Neural crest cell (in vitro differentiated cells): ENCODE data around the gene SF3A2. TPM values are rescaled to one million over a fixed set of nuclear protein-coding genes. Genes with fewer than 3 reads are reported as not detected.

Source experiments
- DNase-seq: peaks from one replicate; pipeline ENCODE4 v3.0.0; 2021; ENCODE audit warnings: low read depth, mixed read lengths, low spot score
- H3K27ac Mint-ChIP-seq: one replicate; pipeline ENCODE4 v1.8.0; 2021; ENCODE audit warnings: mild to moderate bottlenecking, mixed read lengths; ENCODE audit not compliant: unreplicated experiment
- H3K27me3 Mint-ChIP-seq: 2 replicates; pipeline ENCODE4 v1.8.0; 2021; ENCODE audit warnings: low read depth, mild to moderate bottlenecking, mixed read lengths
- H3K36me3 Mint-ChIP-seq: 2 replicates; pipeline ENCODE4 v1.8.0; 2021; ENCODE audit warnings: low read depth, mild to moderate bottlenecking, mixed read lengths
- H3K4me1 Mint-ChIP-seq: 2 replicates; pipeline ENCODE4 v1.8.0; 2021; ENCODE audit warnings: mixed read lengths
- H3K4me3 Mint-ChIP-seq: one replicate; pipeline ENCODE4 v1.8.0; 2021; ENCODE audit warnings: mild to moderate bottlenecking, mixed read lengths
- H3K9me3 Mint-ChIP-seq: 2 replicates; pipeline ENCODE4 v1.8.0; 2021; ENCODE audit warnings: mixed read lengths
- CTCF ChIP-seq: fragments of 200-600 bp; sonication (generic); conservative IDR thresholded peaks from 2 replicates; pipeline ENCODE4 v1.5.0; 2021; ENCODE audit warnings: antibody characterized with exemption, mild to moderate bottlenecking
- total RNA-seq: library from RNA; stranded (reverse); gene quantifications from 2 replicates; pipeline ENCODE4 v1.2.1, GENCODE V29; 2021

Gene SF3A2
- total RNA-seq, 1 donor from 2014 or later: 189 TPM

GRCh38 chr19:2214251-2214650 is 22.4 kb upstream of the SF3A2 start:
- H3K4me1 Mint-ChIP-seq: no peaks in the 10 kb centered on the region
- TF ChIP-seq CTCF: no peak
- H3K9me3 Mint-ChIP-seq: no peaks in the 10 kb centered on the region
- H3K4me3 Mint-ChIP-seq: no peak overlapping the region
- no peaks in the 10 kb centered on the region for H3K27me3 Mint-ChIP-seq
- DNase-seq: no peak
- H3K36me3 Mint-ChIP-seq: peaks cover 9% of the 10 kb centered on the region
- no peak overlapping the region for H3K27ac Mint-ChIP-seq

- DNase-seq: no peak
- Mint-ChIP-seq H3K4me1 (no peaks in the 10 kb centered on the region), H3K9me3 (no peaks in the 10 kb centered on the region), H3K4me3 (peak overlapping the region; percentile 27), H3K27ac (no peak overlapping the region), H3K27me3 (no peaks in the 10 kb centered on the region), H3K36me3 (peaks cover 9% of the 10 kb centered on the region)
- no peak for TF ChIP-seq CTCF
Observed at GRCh38 chr19:2215281-2215751, 21.3 kb upstream of the SF3A2 start.

GRCh38 chr19:2216361-2217225 is 20.0 kb upstream of the SF3A2 start:
- H3K36me3 Mint-ChIP-seq: peaks cover 8% of the 10 kb centered on the region
- no peaks in the 10 kb centered on the region for H3K27me3 Mint-ChIP-seq
- no peak overlapping the region for H3K27ac Mint-ChIP-seq
- TF ChIP-seq CTCF: no peak
- no peaks in the 10 kb centered on the region for H3K4me1 Mint-ChIP-seq
- H3K4me3 Mint-ChIP-seq: no peak overlapping the region
- no peak for DNase-seq
- no peaks in the 10 kb centered on the region for H3K9me3 Mint-ChIP-seq

GRCh38 chr19:2217591-2217990 is 19.0 kb upstream of the SF3A2 start:
- DNase-seq: no peak
- H3K27me3 Mint-ChIP-seq: no peaks in the 10 kb centered on the region
- H3K4me3 Mint-ChIP-seq: no peak overlapping the region
- H3K27ac Mint-ChIP-seq: no peak overlapping the region
- no peak for TF ChIP-seq CTCF
- no peaks in the 10 kb centered on the region for H3K4me1 Mint-ChIP-seq
- no peaks in the 10 kb centered on the region for H3K9me3 Mint-ChIP-seq
- peaks cover 4% of the 10 kb centered on the region for H3K36me3 Mint-ChIP-seq

- H3K4me3 Mint-ChIP-seq: no peak overlapping the region
- H3K27ac Mint-ChIP-seq: no peak overlapping the region
- no peaks in the 10 kb centered on the region for H3K4me1 Mint-ChIP-seq
- H3K36me3 Mint-ChIP-seq: peaks cover 7% of the 10 kb centered on the region
- no peak for DNase-seq
- no peak for TF ChIP-seq CTCF
- no peaks in the 10 kb centered on the region for H3K27me3 Mint-ChIP-seq
- H3K9me3 Mint-ChIP-seq: no peaks in the 10 kb centered on the region
Observed at GRCh38 chr19:2219726-2220125, 16.9 kb upstream of the SF3A2 start.
